ENCODE measurements around the gene PLXNB1. TPM values are rescaled to one million over a fixed set of nuclear protein-coding genes. Genes with fewer than 3 reads are reported as not detected.

The PLXNB1 gene
- total and polyA plus RNA-seq, 2 experiments from 2014 or later, result 49.0 to 144 TPM

DNA sequence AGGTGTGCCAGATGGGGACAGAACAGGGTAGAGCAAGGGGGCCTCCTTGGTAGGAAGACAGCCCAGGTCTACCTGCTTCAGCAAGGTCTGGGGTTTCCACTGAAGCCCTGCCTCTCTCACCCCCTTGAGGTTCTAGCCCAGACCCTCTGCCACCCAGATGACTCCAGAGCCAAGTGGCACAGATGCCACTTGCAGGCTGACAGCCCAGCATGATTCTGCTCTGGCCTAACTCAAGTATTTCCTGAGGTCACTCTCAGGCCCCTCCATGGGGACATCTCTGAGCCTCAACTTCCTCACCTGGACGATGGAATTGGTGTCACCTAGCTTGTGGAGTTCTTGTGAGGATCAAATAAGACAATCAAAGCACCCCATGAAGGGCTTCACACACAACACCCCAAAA is 23.9 kb downstream of the PLXNB1 start:
- TF ChIP-seq, protein P1, sequence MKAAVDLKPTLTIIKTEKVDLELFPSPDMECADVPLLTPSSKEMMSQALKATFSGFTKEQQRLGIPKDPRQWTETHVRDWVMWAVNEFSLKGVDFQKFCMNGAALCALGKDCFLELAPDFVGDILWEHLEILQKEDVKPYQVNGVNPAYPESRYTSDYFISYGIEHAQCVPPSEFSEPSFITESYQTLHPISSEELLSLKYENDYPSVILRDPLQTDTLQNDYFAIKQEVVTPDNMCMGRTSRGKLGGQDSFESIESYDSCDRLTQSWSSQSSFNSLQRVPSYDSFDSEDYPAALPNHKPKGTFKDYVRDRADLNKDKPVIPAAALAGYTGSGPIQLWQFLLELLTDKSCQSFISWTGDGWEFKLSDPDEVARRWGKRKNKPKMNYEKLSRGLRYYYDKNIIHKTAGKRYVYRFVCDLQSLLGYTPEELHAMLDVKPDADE (IDR thresholded peaks at IDR 0.05), result no peak
- TF ChIP-seq JUNB (IDR thresholded peaks at IDR 0.05; ENCODE audit: unreplicated experiment), result no peak
- TF ChIP-seq, protein P2, sequence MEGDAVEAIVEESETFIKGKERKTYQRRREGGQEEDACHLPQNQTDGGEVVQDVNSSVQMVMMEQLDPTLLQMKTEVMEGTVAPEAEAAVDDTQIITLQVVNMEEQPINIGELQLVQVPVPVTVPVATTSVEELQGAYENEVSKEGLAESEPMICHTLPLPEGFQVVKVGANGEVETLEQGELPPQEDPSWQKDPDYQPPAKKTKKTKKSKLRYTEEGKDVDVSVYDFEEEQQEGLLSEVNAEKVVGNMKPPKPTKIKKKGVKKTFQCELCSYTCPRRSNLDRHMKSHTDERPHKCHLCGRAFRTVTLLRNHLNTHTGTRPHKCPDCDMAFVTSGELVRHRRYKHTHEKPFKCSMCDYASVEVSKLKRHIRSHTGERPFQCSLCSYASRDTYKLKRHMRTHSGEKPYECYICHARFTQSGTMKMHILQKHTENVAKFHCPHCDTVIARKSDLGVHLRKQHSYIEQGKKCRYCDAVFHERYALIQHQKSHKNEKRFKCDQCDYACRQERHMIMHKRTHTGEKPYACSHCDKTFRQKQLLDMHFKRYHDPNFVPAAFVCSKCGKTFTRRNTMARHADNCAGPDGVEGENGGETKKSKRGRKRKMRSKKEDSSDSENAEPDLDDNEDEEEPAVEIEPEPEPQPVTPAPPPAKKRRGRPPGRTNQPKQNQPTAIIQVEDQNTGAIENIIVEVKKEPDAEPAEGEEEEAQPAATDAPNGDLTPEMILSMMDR (conservative IDR thresholded peaks at IDR 0.05; ENCODE audit: low read depth in 2 of 2), result no peak
- no peak for TF ChIP-seq CREB1 (CRISPR knock-in tag; IDR thresholded peaks at IDR 0.05; ENCODE audit: low read depth)
- TF ChIP-seq ZNF331 (CRISPR knock-in tag; IDR thresholded peaks at IDR 0.05; ENCODE audit: low read depth), result no peak
- no peak for TF ChIP-seq ZNF114 (CRISPR knock-in tag; IDR thresholded peaks at IDR 0.05)
- TF ChIP-seq, protein P3, sequence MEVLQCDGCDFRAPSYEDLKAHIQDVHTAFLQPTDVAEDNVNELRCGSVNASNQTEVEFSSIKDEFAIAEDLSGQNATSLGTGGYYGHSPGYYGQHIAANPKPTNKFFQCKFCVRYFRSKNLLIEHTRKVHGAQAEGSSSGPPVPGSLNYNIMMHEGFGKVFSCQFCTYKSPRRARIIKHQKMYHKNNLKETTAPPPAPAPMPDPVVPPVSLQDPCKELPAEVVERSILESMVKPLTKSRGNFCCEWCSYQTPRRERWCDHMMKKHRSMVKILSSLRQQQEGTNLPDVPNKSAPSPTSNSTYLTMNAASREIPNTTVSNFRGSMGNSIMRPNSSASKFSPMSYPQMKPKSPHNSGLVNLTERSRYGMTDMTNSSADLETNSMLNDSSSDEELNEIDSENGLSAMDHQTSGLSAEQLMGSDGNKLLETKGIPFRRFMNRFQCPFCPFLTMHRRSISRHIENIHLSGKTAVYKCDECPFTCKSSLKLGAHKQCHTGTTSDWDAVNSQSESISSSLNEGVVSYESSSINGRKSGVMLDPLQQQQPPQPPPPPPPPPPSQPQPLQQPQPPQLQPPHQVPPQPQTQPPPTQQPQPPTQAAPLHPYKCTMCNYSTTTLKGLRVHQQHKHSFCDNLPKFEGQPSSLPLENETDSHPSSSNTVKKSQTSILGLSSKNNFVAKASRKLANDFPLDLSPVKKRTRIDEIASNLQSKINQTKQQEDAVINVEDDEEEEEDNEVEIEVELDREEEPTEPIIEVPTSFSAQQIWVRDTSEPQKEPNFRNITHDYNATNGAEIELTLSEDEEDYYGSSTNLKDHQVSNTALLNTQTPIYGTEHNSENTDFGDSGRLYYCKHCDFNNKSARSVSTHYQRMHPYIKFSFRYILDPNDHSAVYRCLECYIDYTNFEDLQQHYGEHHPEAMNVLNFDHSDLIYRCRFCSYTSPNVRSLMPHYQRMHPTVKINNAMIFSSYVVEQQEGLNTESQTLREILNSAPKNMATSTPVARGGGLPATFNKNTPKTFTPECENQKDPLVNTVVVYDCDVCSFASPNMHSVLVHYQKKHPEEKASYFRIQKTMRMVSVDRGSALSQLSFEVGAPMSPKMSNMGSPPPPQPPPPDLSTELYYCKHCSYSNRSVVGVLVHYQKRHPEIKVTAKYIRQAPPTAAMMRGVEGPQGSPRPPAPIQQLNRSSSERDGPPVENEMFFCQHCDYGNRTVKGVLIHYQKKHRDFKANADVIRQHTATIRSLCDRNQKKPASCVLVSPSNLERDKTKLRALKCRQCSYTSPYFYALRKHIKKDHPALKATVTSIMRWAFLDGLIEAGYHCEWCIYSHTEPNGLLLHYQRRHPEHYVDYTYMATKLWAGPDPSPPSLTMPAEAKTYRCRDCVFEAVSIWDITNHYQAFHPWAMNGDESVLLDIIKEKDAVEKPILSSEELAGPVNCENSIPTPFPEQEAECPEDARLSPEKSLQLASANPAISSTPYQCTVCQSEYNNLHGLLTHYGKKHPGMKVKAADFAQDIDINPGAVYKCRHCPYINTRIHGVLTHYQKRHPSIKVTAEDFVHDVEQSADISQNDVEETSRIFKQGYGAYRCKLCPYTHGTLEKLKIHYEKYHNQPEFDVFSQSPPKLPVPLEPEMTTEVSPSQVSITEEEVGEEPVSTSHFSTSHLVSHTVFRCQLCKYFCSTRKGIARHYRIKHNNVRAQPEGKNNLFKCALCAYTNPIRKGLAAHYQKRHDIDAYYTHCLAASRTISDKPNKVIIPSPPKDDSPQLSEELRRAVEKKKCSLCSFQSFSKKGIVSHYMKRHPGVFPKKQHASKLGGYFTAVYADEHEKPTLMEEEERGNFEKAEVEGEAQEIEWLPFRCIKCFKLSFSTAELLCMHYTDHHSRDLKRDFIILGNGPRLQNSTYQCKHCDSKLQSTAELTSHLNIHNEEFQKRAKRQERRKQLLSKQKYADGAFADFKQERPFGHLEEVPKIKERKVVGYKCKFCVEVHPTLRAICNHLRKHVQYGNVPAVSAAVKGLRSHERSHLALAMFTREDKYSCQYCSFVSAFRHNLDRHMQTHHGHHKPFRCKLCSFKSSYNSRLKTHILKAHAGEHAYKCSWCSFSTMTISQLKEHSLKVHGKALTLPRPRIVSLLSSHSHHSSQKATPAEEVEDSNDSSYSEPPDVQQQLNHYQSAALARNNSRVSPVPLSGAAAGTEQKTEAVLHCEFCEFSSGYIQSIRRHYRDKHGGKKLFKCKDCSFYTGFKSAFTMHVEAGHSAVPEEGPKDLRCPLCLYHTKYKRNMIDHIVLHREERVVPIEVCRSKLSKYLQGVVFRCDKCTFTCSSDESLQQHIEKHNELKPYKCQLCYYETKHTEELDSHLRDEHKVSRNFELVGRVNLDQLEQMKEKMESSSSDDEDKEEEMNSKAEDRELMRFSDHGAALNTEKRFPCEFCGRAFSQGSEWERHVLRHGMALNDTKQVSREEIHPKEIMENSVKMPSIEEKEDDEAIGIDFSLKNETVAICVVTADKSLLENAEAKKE (CRISPR knock-in tag; IDR thresholded peaks at IDR 0.05), result no peak
- no peak for TF ChIP-seq POLR2AphosphoS5 (IDR thresholded peaks at IDR 0.05; ENCODE audit: low read depth)
- no peak for TF ChIP-seq EZH2phosphoT487 (IDR thresholded peaks at IDR 0.05; ENCODE audit: unreplicated experiment)
- no peak for TF ChIP-seq STAT1 (IDR thresholded peaks at IDR 0.05; ENCODE audit: unreplicated experiment)
- TF ChIP-seq, protein P4, sequence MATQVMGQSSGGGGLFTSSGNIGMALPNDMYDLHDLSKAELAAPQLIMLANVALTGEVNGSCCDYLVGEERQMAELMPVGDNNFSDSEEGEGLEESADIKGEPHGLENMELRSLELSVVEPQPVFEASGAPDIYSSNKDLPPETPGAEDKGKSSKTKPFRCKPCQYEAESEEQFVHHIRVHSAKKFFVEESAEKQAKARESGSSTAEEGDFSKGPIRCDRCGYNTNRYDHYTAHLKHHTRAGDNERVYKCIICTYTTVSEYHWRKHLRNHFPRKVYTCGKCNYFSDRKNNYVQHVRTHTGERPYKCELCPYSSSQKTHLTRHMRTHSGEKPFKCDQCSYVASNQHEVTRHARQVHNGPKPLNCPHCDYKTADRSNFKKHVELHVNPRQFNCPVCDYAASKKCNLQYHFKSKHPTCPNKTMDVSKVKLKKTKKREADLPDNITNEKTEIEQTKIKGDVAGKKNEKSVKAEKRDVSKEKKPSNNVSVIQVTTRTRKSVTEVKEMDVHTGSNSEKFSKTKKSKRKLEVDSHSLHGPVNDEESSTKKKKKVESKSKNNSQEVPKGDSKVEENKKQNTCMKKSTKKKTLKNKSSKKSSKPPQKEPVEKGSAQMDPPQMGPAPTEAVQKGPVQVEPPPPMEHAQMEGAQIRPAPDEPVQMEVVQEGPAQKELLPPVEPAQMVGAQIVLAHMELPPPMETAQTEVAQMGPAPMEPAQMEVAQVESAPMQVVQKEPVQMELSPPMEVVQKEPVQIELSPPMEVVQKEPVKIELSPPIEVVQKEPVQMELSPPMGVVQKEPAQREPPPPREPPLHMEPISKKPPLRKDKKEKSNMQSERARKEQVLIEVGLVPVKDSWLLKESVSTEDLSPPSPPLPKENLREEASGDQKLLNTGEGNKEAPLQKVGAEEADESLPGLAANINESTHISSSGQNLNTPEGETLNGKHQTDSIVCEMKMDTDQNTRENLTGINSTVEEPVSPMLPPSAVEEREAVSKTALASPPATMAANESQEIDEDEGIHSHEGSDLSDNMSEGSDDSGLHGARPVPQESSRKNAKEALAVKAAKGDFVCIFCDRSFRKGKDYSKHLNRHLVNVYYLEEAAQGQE (IDR thresholded peaks at IDR 0.05; ENCODE audit: unreplicated experiment), result no peak
- no peaks in the 10 kb centered on the region for H3K9me2 ChIP-seq (ENCODE audit: insufficient read depth)
- no peaks in the 10 kb centered on the region for H3K4me1 Mint-ChIP-seq
- H3F3A ChIP-seq (replicated peaks; ENCODE audit: low read depth), result no peaks in the 10 kb centered on the region
- no peaks in the 10 kb centered on the region; the same call in 1 of the 2 replicates for H4K20me1 ChIP-seq (replicated peaks; ENCODE audit: insufficient read depth)
- H3K9me3 Mint-ChIP-seq, result no peaks in the 10 kb centered on the region
- no peaks in the 10 kb centered on the region for H3K79me2 ChIP-seq (replicated peaks; ENCODE audit: insufficient read depth)
- H3K36me3 Mint-ChIP-seq (ENCODE audit: low read depth), result peaks cover 90% of the 10 kb centered on the region
- H3K4me3 Mint-ChIP-seq, result no peak overlapping the region
- no peak for ATAC-seq
- peaks cover 7% of the 10 kb centered on the region for H3K27me3 Mint-ChIP-seq (ENCODE audit: insufficient read depth, low read depth, poor library complexity)
- H3K27ac Mint-ChIP-seq, result no peak overlapping the region
- no peaks in the 10 kb centered on the region for H3K4me1 ChIP-seq (ENCODE audit: insufficient read depth)
- no peak overlapping the region for H3K27ac ChIP-seq (ENCODE audit: low read depth)
- H2AFZ ChIP-seq, result no peak overlapping the region
- DNase-seq (ENCODE audit: low spot score), result no peak
- peaks cover 13% of the 10 kb centered on the region for H3K36me3 ChIP-seq (ENCODE audit: insufficient read depth)
- H3K27me3 ChIP-seq (ENCODE audit: insufficient read depth), result no peaks in the 10 kb centered on the region
- no peak overlapping the region for H3K4me2 ChIP-seq
- no peak overlapping the region for H3K4me3 ChIP-seq

Data from GM23338 (cell line).